GM18502 (cell line): ENCODE data around the gene ZNHIT3.
"Not testable (repeated sequence)": the region's sequence is repeated elsewhere in the genome, so short reads cannot be mapped to it uniquely, and the experiment has no call there.

Experiments
- ATAC-seq: cut with Tn5 transposase; IDR thresholded peaks from one replicate; pipeline ENCODE4 v1.9.1; 2021; ENCODE audit warnings: mild to moderate bottlenecking; ENCODE audit not compliant: unreplicated experiment, poor library complexity

Gene ZNHIT3

DNA sequence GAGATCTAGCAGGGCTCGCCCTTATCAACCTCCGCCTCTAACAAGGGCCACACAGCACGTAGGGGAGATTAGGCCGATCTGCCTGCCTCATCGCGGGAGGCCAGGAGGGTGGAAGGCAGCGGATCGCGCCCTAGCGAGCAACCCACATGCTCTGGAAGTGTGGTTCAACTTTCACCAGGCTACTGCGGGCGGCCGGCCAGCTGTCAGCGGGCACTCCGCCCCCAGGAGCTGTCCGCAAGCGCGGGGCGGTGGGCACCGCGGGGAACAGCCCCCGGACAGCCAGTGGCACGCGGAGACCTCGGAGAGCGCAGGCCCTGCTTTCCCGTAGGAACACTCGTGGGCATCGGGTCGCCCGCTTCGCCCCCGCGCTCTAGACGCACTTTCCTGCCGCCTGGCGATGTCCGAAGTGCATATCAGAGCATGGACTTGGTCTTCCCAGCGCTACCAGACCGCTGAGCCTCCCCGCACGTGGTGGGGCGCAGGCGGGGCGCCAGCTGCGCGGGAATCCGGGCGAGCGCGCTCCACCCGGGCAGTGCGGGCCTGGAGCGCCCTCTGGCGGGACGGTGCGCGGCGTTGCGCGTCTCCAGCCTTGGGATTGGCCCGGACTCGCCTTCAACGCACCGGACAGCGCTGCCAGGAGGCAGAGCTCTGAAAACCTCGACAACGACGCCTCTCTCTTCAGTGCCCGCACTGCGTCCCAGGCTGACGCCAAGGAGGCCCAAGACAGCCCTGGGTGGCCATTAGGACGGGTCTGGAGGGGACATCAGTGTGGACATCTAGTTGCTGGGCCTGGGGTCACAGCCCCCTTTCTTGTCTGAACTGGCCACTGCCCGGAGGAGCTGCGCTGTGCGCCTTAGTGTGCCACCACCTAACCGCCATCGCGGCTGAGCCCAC lies 3.6 kb upstream of the ZNHIT3 start:
- ATAC-seq, result peak; percentile 55

DNA sequence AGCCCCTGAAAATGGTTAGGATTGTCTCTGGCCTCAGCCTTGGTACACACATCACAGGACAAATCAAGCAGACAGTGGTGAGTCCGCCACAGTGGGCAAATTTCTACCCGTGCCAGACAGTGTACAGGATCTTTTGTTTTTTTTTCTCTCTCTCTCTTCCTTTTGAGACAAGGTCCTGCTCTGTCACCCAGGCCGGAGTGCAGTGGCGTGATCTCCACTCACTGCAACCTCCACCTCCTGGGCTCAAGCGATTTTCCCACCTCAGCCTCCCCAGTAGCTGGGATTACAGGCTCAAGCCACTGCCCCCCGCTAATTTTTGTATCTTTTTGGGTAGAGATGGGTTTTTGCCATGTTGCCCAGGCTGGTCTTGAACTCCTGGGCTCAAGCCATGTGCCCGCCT lies 2.5 kb upstream of the ZNHIT3 start:
- ATAC-seq, result not testable (repeated sequence)

DNA sequence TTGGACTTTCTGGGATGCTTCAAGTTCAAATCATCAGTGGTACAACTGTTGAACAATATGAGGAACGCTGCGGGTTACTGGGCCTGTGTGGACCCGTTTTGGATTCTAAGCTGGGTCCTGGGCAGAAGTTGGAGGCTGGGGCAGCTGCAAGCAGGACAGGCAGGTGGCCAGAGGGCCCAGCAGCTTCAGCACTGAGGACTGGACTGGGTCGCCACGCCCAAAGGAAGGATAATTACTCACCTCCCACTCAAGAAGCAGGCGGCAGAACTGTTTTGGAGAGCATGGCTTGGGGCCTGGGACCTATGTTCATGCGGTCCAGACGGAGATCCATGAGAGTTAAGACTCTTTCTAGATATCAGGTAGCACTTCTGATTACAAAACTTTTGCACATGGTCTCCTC lies 1.5 kb upstream of the ZNHIT3 start:
- ATAC-seq, result no peak

DNA sequence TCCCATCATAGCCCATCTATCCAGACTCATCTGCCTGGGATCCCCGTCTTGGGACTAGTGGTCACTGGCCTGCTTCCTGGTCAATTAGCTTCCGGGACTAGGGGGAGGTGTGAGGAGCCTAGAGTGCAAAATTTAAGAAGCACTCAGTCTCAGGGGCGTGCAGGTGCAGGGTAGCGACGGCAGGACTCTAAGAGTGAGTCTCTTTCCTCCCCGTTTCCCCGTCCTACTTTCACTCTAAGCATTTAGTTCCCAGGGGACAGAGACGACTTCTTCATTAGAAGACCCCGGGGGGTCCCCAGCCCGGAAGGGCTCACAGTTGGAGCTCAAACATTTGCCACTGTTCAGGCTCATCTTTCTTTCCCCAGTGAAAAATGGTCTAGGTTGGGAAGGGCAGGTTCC lies 677 bp upstream of the ZNHIT3 start:
- no peak for ATAC-seq

DNA sequence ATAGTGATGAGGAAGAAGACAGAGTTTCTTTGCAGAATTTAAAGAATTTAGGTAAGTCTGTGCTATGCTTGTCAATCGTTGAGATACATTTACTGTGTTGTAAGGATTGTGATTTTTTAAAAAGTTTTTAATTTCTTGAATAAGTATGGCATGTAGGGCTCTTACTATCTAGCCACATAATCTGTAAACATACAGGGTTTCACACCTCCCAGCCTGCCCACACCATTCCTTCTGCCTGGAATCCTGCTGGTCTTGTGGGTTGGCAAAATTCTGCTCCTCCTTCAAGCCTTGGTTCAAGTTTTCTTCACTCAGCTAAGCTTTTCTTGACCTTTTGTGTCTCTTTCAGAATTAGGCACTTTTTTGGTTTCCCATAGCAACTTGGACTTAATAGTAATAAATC lies 7.5 kb downstream of the ZNHIT3 start:
- no peak for ATAC-seq

DNA sequence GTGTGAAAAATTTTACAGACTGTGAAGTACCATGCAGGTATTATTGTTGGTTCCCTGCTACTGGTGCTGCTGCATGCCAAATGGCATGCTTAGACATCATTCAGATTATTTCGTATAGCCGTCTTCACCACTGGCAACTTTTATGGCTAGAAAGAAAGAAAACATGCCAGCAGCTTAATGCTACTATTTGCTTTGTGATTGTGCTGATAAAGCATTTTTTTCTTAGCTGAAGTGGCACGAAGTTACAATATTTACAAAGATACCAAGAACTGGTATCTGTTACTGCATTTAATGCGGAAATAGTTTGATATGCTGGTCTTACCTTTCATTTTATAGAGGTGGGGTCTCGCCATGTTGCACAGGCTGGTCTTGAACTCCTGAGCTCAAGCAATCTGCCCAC lies 8.2 kb downstream of the ZNHIT3 start:
- no peak for ATAC-seq

DNA sequence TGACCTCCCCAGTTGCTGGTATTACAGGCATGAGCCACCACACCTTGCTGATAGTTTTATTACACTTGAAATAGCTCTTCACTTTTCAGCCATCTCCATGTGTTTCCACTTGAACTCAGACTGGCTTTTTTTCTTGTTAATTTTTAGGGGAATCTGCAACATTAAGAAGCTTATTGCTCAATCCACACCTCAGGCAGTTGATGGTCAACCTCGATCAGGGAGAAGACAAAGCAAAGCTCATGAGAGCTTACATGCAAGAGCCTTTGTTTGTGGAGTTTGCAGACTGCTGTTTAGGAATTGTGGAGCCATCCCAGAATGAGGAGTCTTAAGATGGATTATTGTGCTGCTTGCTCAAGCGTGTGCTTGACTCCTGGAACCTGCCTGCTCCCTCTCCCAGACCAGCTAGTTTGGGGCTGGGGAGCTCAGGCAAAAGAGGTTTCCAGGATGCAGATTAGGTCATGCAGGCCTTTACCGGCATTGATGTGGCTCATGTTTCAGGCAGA lies 8.6 kb downstream of the ZNHIT3 start:
- no peak for ATAC-seq

DNA sequence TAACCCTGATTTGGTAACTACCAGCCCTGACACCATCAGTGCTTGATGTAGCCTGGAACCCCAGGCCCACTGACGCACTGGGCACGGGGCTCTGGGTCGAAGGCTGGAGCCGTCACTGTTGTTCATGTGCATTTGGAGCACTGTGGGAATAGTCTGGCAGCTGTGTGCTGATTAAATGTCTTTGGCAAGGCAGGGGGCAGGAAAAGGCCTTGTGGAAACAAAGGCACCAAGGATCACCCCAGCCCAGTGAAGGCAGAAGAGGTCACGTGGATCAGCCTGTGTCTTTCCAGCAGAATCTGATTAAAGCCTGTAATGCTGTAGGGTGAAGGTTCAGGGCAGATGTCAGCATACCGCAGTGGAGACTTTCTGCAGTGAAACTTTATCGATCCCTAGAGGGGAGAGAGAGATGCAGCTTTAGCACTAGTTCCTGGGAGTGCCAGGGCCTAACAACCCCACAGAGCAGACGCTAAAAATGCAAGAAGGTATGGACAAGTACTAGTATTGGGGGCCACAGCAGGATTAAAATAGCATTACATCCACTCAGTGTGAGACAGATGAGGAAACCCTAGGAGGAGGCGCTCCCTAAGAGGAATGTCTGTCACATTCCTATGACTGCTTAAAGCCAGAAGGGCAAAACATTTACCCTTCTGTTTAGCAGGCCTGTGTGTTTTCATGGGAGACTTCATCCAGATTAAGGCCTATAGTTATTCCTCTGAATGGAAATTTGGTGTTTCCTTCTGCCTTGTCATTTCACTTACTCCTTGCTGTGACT lies 9.7 kb downstream of the ZNHIT3 start:
- ATAC-seq, result no peak

DNA sequence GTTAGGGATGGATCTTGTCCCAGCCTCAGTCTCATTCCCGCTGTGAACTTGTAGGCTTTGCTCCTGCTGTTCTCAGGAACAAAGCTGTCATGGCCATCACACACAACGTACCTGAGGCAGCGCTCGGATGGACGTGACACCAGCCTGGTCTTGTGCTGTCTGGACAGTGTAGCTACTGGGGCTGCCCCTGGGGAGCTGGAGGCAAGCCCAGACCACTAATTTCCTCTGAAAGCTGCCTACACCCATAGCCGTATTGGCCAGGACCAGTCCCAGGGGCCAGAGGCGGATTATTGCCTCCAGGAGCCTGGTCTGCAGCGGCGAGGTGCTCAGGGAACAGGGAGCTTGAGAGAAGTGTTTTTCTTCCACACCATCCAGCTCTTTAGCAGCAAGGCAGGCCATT lies 11.7 kb downstream of the ZNHIT3 start:
- ATAC-seq, result no peak

DNA sequence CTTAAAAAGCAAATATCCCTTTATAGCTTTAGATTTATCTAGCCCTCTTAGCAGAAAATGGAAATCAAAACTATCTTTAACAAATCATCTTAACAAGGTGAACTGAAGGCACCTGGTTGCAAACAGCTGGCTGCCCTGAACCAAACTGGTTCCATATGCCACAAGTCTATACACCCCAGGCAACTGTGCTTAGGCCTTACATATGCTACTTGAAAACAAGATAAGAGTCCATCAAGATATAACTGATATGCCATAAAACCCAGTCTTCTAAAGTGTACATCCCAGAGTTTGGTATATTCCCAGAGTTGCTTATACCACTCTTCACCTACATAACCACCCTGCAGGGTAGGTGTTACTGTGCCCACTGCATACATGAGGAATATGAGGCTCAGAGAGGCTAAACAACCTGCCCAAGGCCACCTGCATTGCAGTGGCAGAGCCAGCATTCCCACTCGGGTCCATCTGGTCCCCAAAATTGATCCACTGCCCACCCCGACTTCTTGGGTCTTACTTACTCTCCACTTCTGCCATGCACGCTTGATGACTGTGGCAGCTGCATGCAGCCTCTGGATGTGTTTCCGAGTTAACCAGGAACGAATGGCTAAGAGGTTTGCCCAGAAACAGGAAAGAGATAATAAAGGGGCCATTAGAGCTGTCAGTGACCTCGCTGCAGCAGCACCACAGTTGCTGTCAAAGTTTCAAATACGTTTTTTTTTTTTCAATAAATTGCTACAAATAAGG lies 12.2 kb downstream of the ZNHIT3 start:
- ATAC-seq, result no peak

DNA sequence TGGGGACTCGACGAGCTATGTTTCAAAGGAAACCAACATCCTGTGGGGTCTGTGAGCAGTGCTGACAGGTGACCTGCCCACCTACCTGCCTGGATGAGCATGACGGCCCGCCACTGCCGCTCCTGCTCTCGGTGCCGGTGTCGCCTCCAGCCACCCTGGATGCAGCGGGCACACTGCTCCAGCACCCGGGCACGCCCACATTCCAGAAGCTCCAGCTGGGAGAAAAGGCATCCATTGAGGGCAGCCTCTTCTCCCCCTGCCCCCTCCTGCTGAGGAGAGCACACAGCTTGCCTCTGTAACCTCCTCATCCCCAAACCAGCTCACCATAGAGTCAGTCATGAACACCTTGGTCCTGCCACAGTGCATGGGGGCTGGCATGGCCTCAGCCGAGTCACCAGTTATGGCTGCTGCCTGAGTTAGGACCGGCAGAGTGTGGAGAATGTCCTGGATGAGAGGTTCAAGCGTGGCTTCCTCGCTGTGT lies 14.3 kb downstream of the ZNHIT3 start:
- no peak for ATAC-seq

DNA sequence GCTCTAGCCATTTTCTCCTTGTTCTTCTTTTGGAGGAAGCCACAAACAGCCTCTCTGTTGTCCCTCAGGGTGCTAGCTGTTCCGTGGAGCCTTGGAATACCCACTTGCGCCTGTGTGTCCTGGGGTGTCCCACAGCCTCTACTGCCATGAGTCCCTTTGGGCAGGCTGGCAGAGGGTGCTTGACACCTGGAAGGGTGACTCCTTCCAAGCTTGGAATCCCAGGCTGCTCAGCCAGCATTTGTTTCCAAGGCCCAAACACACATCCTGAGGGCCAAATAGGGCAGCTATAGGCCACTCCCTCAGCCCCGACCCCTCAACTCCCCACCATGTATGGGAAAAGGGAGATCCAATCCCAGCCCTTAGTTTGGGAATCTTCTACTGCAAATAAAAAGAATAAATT lies 14.9 kb downstream of the ZNHIT3 start:
- no peak for ATAC-seq

DNA sequence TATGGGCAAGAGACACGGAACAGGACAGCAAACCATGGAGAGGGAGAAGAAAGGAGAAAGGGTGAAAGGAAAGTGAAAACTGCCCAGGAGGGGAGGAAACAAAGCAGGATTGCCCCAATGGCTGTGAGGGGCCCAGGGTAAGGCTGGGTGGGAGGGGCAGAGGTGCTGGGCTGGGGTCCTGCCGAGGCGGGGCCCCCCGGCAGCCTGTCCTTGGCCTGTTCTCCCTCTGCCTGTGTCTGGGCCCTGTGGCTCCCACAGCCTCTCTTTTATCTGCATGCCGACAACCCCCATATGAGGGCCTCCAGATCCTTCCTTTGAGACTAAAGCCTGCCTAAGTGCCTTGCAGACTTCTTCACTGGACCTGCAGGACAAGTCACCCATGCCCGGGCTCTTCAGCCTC lies 15.5 kb downstream of the ZNHIT3 start:
- no peak for ATAC-seq

DNA sequence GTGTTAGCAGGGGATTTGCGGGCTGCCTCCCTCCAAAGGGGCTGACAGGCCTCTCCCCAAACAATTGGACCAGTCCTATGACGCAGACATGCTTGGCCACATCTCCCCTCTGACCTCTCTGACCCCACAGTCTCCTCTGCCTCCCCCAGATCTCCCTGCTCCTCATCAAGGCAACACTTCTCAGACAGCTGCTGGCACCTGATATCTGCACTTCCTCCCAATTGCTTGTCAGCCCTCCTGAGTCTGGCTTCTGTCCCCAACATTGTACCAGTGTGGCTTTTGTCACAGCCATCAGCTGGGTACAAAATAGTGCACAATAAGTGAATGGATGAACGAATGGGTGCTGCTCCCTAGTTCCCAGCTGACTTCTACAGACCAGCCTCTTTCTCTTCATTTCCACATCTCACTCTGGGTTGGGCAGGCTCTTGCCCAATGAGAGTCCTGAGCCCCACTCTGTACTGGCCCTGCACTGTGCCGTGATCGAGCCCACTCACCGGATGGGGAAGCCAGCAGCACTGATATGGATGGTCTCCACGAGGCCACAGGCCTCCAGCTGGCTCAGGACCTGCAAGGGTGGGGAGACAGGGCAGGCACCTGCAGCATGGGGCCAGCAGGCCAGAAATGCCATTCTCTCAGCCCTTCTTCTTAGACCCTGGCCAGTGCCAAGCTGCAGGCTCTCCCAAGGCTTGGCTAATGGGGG lies 17.1 kb downstream of the ZNHIT3 start:
- no peak for ATAC-seq

DNA sequence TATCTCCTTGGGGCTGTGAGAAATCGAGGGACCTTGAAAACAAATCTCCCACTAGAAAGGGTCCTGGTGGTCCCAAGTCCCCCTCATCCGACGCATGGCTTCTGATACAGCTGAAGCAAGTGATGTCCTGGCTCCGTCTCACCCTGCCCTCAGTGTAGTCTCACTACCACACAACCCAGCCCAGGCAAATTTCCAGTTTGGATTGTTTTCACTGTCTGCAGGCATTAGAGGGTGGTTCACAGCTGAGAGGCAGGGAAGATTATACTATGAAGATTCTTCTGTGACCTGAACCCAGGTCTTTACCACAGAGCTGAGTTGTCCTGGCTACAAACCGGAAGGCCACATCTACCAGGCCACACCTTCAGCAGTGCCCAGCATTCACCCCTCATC lies 17.7 kb downstream of the ZNHIT3 start:
- no peak for ATAC-seq

DNA sequence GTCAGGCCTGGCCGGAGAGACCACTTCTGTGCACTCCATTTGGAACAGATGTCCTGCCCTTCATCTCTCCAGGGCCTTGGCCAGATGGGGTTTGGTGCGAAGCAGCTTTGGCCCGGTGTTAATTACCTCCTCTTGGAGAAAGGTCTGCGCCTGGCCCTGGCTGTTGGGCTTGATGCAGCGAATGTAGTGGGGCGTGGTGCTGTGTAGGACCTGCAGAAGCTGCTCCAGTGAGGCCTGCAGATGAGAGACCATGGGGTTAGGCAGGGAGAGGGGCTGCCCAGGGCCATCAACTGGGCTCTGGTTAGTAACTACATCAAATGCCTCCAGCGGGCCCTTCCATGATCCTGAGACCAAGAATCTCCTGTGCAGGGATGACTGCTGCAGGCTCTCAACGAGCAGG lies 18.7 kb downstream of the ZNHIT3 start:
- no peak for ATAC-seq

DNA sequence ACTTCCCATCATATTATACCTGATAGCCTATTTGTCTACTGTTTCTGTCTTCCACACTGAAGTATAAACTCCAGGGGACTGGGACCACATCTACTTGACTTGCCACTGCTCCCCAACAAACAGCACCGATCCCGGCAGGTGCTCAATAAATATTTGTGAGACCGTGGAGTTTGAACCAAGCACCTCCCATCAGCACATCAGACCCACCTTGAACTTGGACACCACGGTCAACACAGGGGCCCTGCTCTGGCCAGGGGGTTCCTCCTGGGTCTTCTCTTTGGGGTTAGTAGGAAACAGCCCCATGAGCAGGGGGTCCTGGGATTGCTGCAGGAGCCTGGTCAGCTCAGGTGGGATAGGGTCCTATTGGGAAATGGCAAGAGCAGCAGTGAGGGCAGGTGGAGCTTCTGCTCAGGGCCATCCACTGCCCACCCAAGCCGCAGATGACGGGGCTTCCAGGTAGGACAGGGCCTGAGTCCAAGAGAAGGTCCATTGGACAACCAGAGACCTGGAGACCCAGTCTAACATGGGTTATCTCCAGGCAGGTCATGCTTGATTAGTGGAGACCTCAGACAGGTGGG lies 19.9 kb downstream of the ZNHIT3 start:
- no peak for ATAC-seq

DNA sequence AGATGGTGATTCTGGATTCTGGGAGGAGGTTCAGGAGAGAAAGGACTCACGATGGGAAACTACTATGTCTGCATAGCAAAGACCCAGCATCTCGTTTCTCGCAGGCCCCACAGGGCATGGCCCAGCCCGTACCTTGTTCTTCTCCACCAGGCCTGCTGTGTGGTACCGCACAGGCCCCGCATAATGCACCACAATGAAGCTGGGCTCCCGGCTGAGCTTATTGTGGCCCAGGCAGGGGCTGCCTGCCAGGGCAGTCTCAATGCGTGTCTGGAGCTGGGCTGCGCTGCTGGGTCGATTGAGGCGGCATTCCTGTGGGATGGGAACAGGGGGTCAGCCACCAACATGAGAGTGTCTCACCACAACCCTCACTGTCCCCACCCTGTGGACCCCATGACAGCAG lies 20.4 kb downstream of the ZNHIT3 start:
- no peak for ATAC-seq

DNA sequence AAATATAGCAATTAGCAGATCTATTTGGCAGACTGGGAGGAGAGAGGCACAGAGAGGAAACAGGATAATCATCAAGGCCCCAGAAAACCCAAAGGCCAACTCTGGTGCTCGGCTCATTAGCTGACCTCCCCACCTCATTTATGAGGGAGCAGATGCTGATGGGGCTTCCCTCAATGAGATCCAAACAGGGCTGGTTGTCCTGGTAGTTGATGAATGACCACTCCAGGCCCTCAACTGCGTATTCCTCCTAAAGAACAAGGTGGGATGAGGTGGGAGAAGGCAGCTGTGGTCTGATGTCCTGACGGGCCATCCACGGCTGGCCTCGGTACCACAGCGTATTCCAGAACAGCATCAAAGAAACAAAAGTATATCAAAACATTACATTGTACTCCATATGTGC lies 20.8 kb downstream of the ZNHIT3 start:
- no peak for ATAC-seq

DNA sequence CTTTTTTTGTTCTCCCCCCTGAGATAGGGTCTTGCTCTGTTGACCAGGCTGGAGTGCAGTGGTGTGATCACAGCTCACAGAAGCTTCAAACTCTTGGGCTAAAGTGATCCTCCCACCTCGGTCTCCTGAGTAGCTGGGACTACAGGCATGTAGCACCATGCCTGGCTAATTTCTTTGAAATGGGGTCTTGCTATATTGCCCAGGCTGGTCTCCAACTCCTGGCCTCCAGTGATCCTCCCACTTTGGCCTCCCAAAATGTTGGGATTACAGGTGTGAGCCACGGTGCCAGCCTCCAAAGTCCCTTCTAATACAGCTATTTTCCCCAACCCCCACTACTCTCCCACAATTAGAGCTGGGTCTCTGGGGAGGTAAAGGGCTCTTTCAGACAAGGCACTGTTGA lies 22.0 kb downstream of the ZNHIT3 start:
- not testable (repeated sequence) for ATAC-seq
